GDM1 (cell line): Measurements from ENCODE around the gene TUBB8B.
"Not testable (repeated sequence)": the region's sequence is repeated elsewhere in the genome, so short reads cannot be mapped to it uniquely, and the experiment has no call there.

Source experiments
- DNase-seq: peaks from one replicate; lab custom pipeline; 2025; lab: John Stamatoyannopoulos, UW

TUBB8B gene

DNA sequence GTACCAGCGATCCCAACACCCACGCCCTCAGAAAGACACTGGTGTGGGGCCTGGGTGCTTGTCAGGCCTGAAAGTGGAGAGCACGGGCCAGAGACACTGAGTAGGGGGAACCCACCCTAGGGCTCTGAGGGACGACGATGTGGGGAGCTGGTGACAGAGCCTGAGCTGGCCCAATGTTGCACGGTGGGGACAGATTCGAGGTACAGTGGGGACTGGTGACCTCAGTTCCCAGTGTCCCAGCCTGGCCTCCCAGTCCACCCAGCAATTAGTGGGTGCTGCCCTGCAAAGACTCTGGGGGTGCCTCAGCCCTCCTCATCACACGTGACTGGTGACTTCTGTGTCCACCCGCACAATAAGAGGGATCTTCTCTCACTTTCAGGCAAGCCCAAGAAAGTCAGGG, 36.6 kb downstream of the TUBB8B start:
- DNase-seq = not testable (repeated sequence)

GRCh38 chr18:11383-12274, 37.8 kb downstream of the TUBB8B start:
- not testable (repeated sequence) for DNase-seq

GRCh38 chr18:10624-11184, 38.7 kb downstream of the TUBB8B start:
- not testable (repeated sequence) for DNase-seq

GRCh38 chr18:9937-10336, 39.5 kb downstream of the TUBB8B start:
- not testable (repeated sequence) for DNase-seq
